H9 (cell line): Measurements from ENCODE around the gene SLC16A1. TPM values are rescaled to one million over a fixed set of nuclear protein-coding genes. Genes with fewer than 3 reads are reported as not detected.

Experiments
- DNase-seq: peaks from one replicate; pipeline ENCODE4 v3.0.0-alpha.2; 2017
- H2AFZ ChIP-seq: one replicate; pipeline ENCODE4 v1.6.1; 2013; ENCODE audit warnings: mild to moderate bottlenecking, low read length, control low read depth, moderate library complexity
- H2AK5ac ChIP-seq: 2 replicates; pipeline ENCODE4 v1.6.1; 2013; ENCODE audit warnings: low read length, control low read depth, mixed read lengths; ENCODE audit not compliant: insufficient read length
- H2BK120ac ChIP-seq: one replicate; pipeline ENCODE4 v1.6.1; 2013; ENCODE audit warnings: low read depth, mild to moderate bottlenecking, low read length, control low read depth, inconsistent platforms; ENCODE audit not compliant: poor library complexity, severe bottlenecking
- H2BK12ac ChIP-seq: 2 replicates; pipeline ENCODE4 v1.6.1; 2013; ENCODE audit warnings: low read length, control low read depth, mixed read lengths, low read depth; ENCODE audit not compliant: insufficient read length
- H2BK15ac ChIP-seq: 2 replicates; pipeline ENCODE4 v1.6.1; 2013; ENCODE audit warnings: low read depth, low read length, control low read depth
- H2BK20ac ChIP-seq: one replicate; pipeline ENCODE4 v1.6.1; 2013; ENCODE audit warnings: low read depth, mild to moderate bottlenecking, low read length, control low read depth, inconsistent platforms; ENCODE audit not compliant: poor library complexity, severe bottlenecking
- H2BK5ac ChIP-seq: 2 replicates; pipeline ENCODE4 v1.6.1; 2013; ENCODE audit warnings: low read length, control low read depth, mixed read lengths; ENCODE audit not compliant: insufficient read length
- H3K14ac ChIP-seq: 2 replicates; pipeline ENCODE4 v1.6.1; 2013; ENCODE audit warnings: low read length, control low read depth; ENCODE audit not compliant: insufficient read depth
- H3K18ac ChIP-seq: 2 replicates; pipeline ENCODE4 v1.6.1; 2013; ENCODE audit warnings: low read depth, mild to moderate bottlenecking, mixed read lengths, low read length, control low read depth; ENCODE audit not compliant: insufficient read length
- H3K23ac ChIP-seq: 2 replicates; pipeline ENCODE4 v1.6.1; 2013; ENCODE audit warnings: low read length, control low read depth, mixed read lengths, low read depth; ENCODE audit not compliant: insufficient read length
- H3K23me2 ChIP-seq: 2 replicates; pipeline ENCODE4 v1.6.1; 2013; ENCODE audit warnings: low read depth, mild to moderate bottlenecking, mixed read lengths, low read length, control low read depth; ENCODE audit not compliant: insufficient read length, poor library complexity, severe bottlenecking
- H3K27ac ChIP-seq: 2 replicates; pipeline ENCODE4 v1.5.1; 2013; ENCODE audit warnings: low read length, control low read depth, mixed read lengths, low read depth; ENCODE audit not compliant: insufficient read length
- H3K27me3 ChIP-seq: 2 replicates; pipeline ENCODE4 v1.6.1; 2013; ENCODE audit warnings: low read length, control low read depth, inconsistent platforms; ENCODE audit not compliant: insufficient read depth
- H3K4ac ChIP-seq: 2 replicates; pipeline ENCODE4 v1.6.1; 2013; ENCODE audit warnings: low read depth, mild to moderate bottlenecking, control low read depth, inconsistent platforms, low read length, moderate library complexity
- H3K4me1 ChIP-seq: 2 replicates; pipeline ENCODE4 v1.6.1; 2013; ENCODE audit warnings: low read length, control low read depth, inconsistent platforms; ENCODE audit not compliant: insufficient read depth
- H3K4me2 ChIP-seq: 2 replicates; pipeline ENCODE4 v1.6.1; 2013; ENCODE audit warnings: low read length, control low read depth, mixed read lengths; ENCODE audit not compliant: insufficient read length, insufficient read depth
- H3K56ac ChIP-seq: 2 replicates; pipeline ENCODE4 v1.6.1; 2013; ENCODE audit warnings: low read depth, mild to moderate bottlenecking, mixed read lengths, low read length, control low read depth; ENCODE audit not compliant: insufficient read length
- H3K79me1 ChIP-seq: 2 replicates; pipeline ENCODE4 v1.6.1; 2013; ENCODE audit warnings: low read depth, mild to moderate bottlenecking, moderate library complexity, low read length, control low read depth, inconsistent platforms; ENCODE audit not compliant: insufficient read depth, poor library complexity, severe bottlenecking
- H3K79me2 ChIP-seq: 2 replicates; pipeline ENCODE4 v1.6.1; 2013; ENCODE audit warnings: low read length, control low read depth, inconsistent platforms; ENCODE audit not compliant: insufficient read depth
- H3K9ac ChIP-seq: 2 replicates; pipeline ENCODE4 v1.6.1; 2013; ENCODE audit warnings: low read length, control low read depth, mixed read lengths; ENCODE audit not compliant: insufficient read length; ENCODE audit errors: extremely low read depth
- H3K9me3 ChIP-seq: one replicate; pipeline ENCODE4 v1.6.1; 2013; ENCODE audit warnings: low read depth, low read length, inconsistent platforms; ENCODE audit not compliant: control insufficient read depth
- H3T11ph ChIP-seq: one replicate; pipeline ENCODE4 v1.6.1; 2013; ENCODE audit warnings: mild to moderate bottlenecking, low read length, control low read depth, inconsistent platforms
- H4K20me1 ChIP-seq: one replicate; pipeline ENCODE4 v1.6.1; 2013; ENCODE audit not compliant: control insufficient read depth, insufficient read length, insufficient read depth
- H4K5ac ChIP-seq: 2 replicates; pipeline ENCODE4 v1.6.1; 2013; ENCODE audit warnings: low read depth, mild to moderate bottlenecking, mixed read lengths, low read length, control low read depth; ENCODE audit not compliant: insufficient read length
- H4K8ac ChIP-seq: replicated peaks from 2 replicates; pipeline ENCODE4 v1.6.1; 2013; ENCODE audit warnings: low read length, control low read depth, mixed read lengths, low read depth; ENCODE audit not compliant: insufficient read length
- H4K91ac ChIP-seq: 2 replicates; pipeline ENCODE4 v1.6.1; 2013; ENCODE audit warnings: low read depth, mild to moderate bottlenecking, moderate library complexity, mixed read lengths, low read length, control low read depth; ENCODE audit not compliant: insufficient read length
- H3K27ac Mint-ChIP-seq, 3 experiments: 2 replicates in 2 of 3; 3 replicates in 1 of 3; pipeline ENCODE4 v1.8.0; 2020 to 2021; ENCODE audit warnings: mixed read lengths in 3 of 3, mild to moderate bottlenecking in 1 of 3, moderate library complexity in 1 of 3
- H3K27me3 Mint-ChIP-seq: 2 replicates; pipeline ENCODE4 v1.8.0; 2021; ENCODE audit warnings: low read depth, mild to moderate bottlenecking, moderate library complexity, mixed read lengths
- H3K36me3 Mint-ChIP-seq, 3 experiments: 2 replicates in 2 of 3; 3 replicates in 1 of 3; pipeline ENCODE4 v1.8.0; 2020 to 2021; ENCODE audit warnings: low read depth in 3 of 3, mixed read lengths in 3 of 3; ENCODE audit not compliant: insufficient read depth in 1 of 3
- H3K4me1 Mint-ChIP-seq, 2 experiments: 2 replicates each; pipeline ENCODE4 v1.8.0; 2020; ENCODE audit warnings: mixed read lengths in 2 of 2
- H3K4me3 Mint-ChIP-seq, 2 experiments: 2 replicates in 1 of 2; 3 replicates in 1 of 2; pipeline ENCODE4 v1.8.0; 2020 to 2021; ENCODE audit warnings: mild to moderate bottlenecking in 2 of 2, mixed read lengths in 2 of 2, moderate library complexity in 1 of 2
- H3K9me3 Mint-ChIP-seq, 2 experiments: 2 replicates in 1 of 2; 3 replicates in 1 of 2; pipeline ENCODE4 v1.8.0; 2020; ENCODE audit warnings: mild to moderate bottlenecking in 2 of 2, mixed read lengths in 2 of 2, moderate library complexity in 1 of 2
- CTCF ChIP-seq: fragments of 200-600 bp; sonication (generic); conservative IDR thresholded peaks from 3 replicates; pipeline ENCODE4 v1.8.0; 2021; ENCODE audit warnings: antibody characterized with exemption, mild to moderate bottlenecking
- WGBS: extraction: QIAGEN DNeasy Blood & Tissue Kit; methylation state at CpG from one replicate; pipeline ENCODE4 v1.1.7; 2013; ENCODE audit warnings: missing lambda C conversion rate, low lambda C conversion rate, mixed read lengths; ENCODE audit not compliant: insufficient read length; ENCODE audit errors: extremely low coverage; 5-methylcytosine and 5-hydroxymethylcytosine counted together
- total RNA-seq: library from RNA; stranded (reverse); gene quantifications from 2 replicates; pipeline ENCODE4 v1.2.1, GENCODE V29; 2021

The SLC16A1 gene
- total RNA-seq, 1 experiment from 2014 or later = 381 TPM

- H3K79me2 ChIP-seq = no peaks in the 10 kb centered on the region
- WGBS = no CpG with 5 or more reads among the region's 5 CpGs
- Mint-ChIP-seq H3K4me1 (peaks cover 24 to 25% of the 10 kb centered on the region in 2 experiments), H3K36me3 (peaks cover 0 to 5% (median 0%) of the 10 kb centered on the region in 3 experiments; a peak in 3 of 7 replicates), H3K27me3 (no peaks in the 10 kb centered on the region), H3K9me3 (no peaks in the 10 kb centered on the region), H3K27ac (peak overlapping the region in 2 of 3 experiments; percentile 24 to 36; a peak in 1 of 7 replicates), H3K4me3 (no peak overlapping the region)
- H3K4me2 ChIP-seq = no peak overlapping the region
- H3K79me1 ChIP-seq = no peaks in the 10 kb centered on the region
- H3T11ph ChIP-seq = no peak overlapping the region
- no peak overlapping the region for H3K56ac ChIP-seq
- H2AK5ac ChIP-seq = no peak overlapping the region
- H2BK15ac ChIP-seq = no peak overlapping the region
- no peak overlapping the region for H3K14ac ChIP-seq
- no peak overlapping the region for H2BK5ac ChIP-seq
- H4K20me1 ChIP-seq = no peaks in the 10 kb centered on the region
- H3K9me3 ChIP-seq = no peaks in the 10 kb centered on the region
- no peaks in the 10 kb centered on the region for H3K23me2 ChIP-seq
- DNase-seq = no peak
- H2AFZ ChIP-seq = no peak overlapping the region
- H4K91ac ChIP-seq = no peak overlapping the region
- no peak for TF ChIP-seq CTCF
- H3K18ac ChIP-seq = no peak overlapping the region
- H3K9ac ChIP-seq = no peak overlapping the region
- no peak overlapping the region for H2BK12ac ChIP-seq
- H3K27ac ChIP-seq = no peak overlapping the region
- H3K4ac ChIP-seq = no peak overlapping the region
- H3K4me1 ChIP-seq = no peaks in the 10 kb centered on the region; the same call in 1 of the 2 replicates
- H4K8ac ChIP-seq = no peak overlapping the region
- H3K23ac ChIP-seq = no peak overlapping the region
- no peak overlapping the region for H2BK20ac ChIP-seq
- H4K5ac ChIP-seq = no peak overlapping the region
- H2BK120ac ChIP-seq = no peak overlapping the region
- no peaks in the 10 kb centered on the region for H3K27me3 ChIP-seq
These were observed 89.0 kb downstream of the SLC16A1 start for GRCh38 chr1:112866981-112867380.
